Type B pancreatic cell (in vitro differentiated cells): ENCODE measurements around the gene ARHGAP42. TPM values are rescaled to one million over a fixed set of nuclear protein-coding genes. Genes with fewer than 3 reads are reported as not detected.

ENCODE experiments used
- DNase-seq: peaks from one replicate; pipeline ENCODE4 v3.0.0; 2021; ENCODE audit warnings: mixed read lengths; ENCODE audit not compliant: unreplicated experiment; ENCODE audit errors: extremely low spot score
- H3K27ac Mint-ChIP-seq: 2 replicates; pipeline ENCODE4 v1.8.0; 2021; ENCODE audit warnings: mild to moderate bottlenecking, mixed read lengths
- H3K27me3 Mint-ChIP-seq: 2 replicates; pipeline ENCODE4 v1.8.0; 2021; ENCODE audit warnings: mixed read lengths
- H3K36me3 Mint-ChIP-seq: 2 replicates; pipeline ENCODE4 v1.8.0; 2021; ENCODE audit warnings: mixed read lengths
- H3K4me1 Mint-ChIP-seq: one replicate; pipeline ENCODE4 v1.8.0; 2021; ENCODE audit warnings: mixed read lengths; ENCODE audit not compliant: unreplicated experiment
- H3K4me3 Mint-ChIP-seq: 2 replicates; pipeline ENCODE4 v1.8.0; 2021; ENCODE audit warnings: mild to moderate bottlenecking, mixed read lengths
- H3K9me3 Mint-ChIP-seq: 2 replicates; pipeline ENCODE4 v1.8.0; 2021; ENCODE audit warnings: mixed read lengths
- CTCF ChIP-seq: fragments of 200-600 bp; sonication (generic); conservative IDR thresholded peaks from 2 replicates; pipeline ENCODE4 v1.5.0; 2021; ENCODE audit warnings: antibody characterized with exemption, mild to moderate bottlenecking
- total RNA-seq: library from RNA; stranded (reverse); gene quantifications from 2 replicates; pipeline ENCODE4 v1.2.1, GENCODE V29; 2021; ENCODE audit warnings: low replicate concordance

ARHGAP42 gene
- total RNA-seq, 1 donor from 2014 or later = 22.6 TPM

GRCh38 chr11:100949443-100949842 is 262.4 kb downstream of the ARHGAP42 start:
- no peak for TF ChIP-seq CTCF
- Mint-ChIP-seq H3K27ac (no peak overlapping the region), H3K4me3 (no peak overlapping the region), H3K4me1 (no peaks in the 10 kb centered on the region), H3K36me3 (peaks cover 10% of the 10 kb centered on the region), H3K27me3 (no peaks in the 10 kb centered on the region), H3K9me3 (no peaks in the 10 kb centered on the region)
- DNase-seq = no peak

GRCh38 chr11:100955318-100955717 is 268.2 kb downstream of the ARHGAP42 start:
- TF ChIP-seq CTCF = no peak
- Mint-ChIP-seq H3K27me3 (no peaks in the 10 kb centered on the region), H3K9me3 (no peaks in the 10 kb centered on the region), H3K4me3 (no peak overlapping the region), H3K36me3 (peaks cover 5% of the 10 kb centered on the region), H3K27ac (no peak overlapping the region), H3K4me1 (no peaks in the 10 kb centered on the region)
- no peak for DNase-seq

GRCh38 chr11:100956351-100956750 is 269.3 kb downstream of the ARHGAP42 start:
- Mint-ChIP-seq H3K9me3 (no peaks in the 10 kb centered on the region), H3K36me3 (peaks cover 5% of the 10 kb centered on the region), H3K27ac (no peak overlapping the region), H3K4me3 (no peak overlapping the region), H3K4me1 (no peaks in the 10 kb centered on the region), H3K27me3 (no peaks in the 10 kb centered on the region)
- DNase-seq = no peak
- no peak for TF ChIP-seq CTCF

- H3K36me3 Mint-ChIP-seq = peaks cover 5% of the 10 kb centered on the region
- H3K9me3 Mint-ChIP-seq = no peaks in the 10 kb centered on the region
- H3K4me3 Mint-ChIP-seq = no peak overlapping the region
- H3K4me1 Mint-ChIP-seq = no peaks in the 10 kb centered on the region
- no peak overlapping the region for H3K27ac Mint-ChIP-seq
- no peaks in the 10 kb centered on the region for H3K27me3 Mint-ChIP-seq
- TF ChIP-seq CTCF = no peak
- DNase-seq = no peak
Observed at GRCh38 chr11:100957499-100957898, 270.4 kb downstream of the ARHGAP42 start.

- Mint-ChIP-seq H3K36me3 (peaks cover 4% of the 10 kb centered on the region), H3K4me3 (no peak overlapping the region), H3K27ac (no peak overlapping the region), H3K4me1 (no peaks in the 10 kb centered on the region), H3K9me3 (no peaks in the 10 kb centered on the region), H3K27me3 (no peaks in the 10 kb centered on the region)
- DNase-seq = no peak
- no peak for TF ChIP-seq CTCF
Observed at GRCh38 chr11:100961633-100962032, 274.5 kb downstream of the ARHGAP42 start.

GRCh38 chr11:100963375-100963774 is 276.3 kb downstream of the ARHGAP42 start:
- Mint-ChIP-seq H3K4me3 (no peak overlapping the region), H3K4me1 (no peaks in the 10 kb centered on the region), H3K27ac (no peak overlapping the region), H3K27me3 (no peaks in the 10 kb centered on the region), H3K9me3 (no peaks in the 10 kb centered on the region), H3K36me3 (peaks cover 9% of the 10 kb centered on the region)
- no peak for DNase-seq
- TF ChIP-seq CTCF = no peak
